ENCODE measurements around the gene FAM131A. TPM values are rescaled to one million over a fixed set of nuclear protein-coding genes. Genes with fewer than 3 reads are reported as not detected.

FAM131A gene
- total RNA-seq, 1 donor from 2014 or later, result 30.2 TPM

DNA sequence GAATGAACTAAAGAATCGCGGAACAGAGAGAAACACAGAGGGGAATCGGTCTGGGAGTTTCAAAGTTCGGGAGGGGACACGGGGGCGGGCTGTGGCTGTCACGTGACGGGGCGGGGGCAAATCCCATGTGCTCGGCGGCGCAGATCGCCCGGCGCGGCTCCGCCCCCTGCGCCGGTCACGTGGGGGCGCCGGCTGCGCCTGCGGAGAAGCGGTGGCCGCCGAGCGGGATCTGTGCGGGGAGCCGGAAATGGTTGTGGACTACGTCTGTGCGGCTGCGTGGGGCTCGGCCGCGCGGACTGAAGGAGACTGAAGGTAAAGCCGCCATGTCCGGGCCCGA, 23.1 kb upstream of the FAM131A start, which contains the start of gene EIF4G1:
EIF4G1 (plus strand) TSS at position 244 of the 337 bp plus-strand sequence. CDS start 1,191 bp downstream, outside the sequence.
- Histone ChIP-seq H3K9me3 (replicated peaks) (no peaks in the 10 kb centered on the region), H3K27me3 (ENCODE audit: low read depth) (no peaks in the 10 kb centered on the region), H3K36me3 (peaks cover 20% of the 10 kb centered on the region), H3K27ac (replicated peaks) (peak within 1 kb of the TSS; percentile 98), H3K4me3 (peak within 1 kb of the TSS; percentile 83), H3K4me1 (peaks cover 47% of the 10 kb centered on the region)
- TF ChIP-seq CTCF (IDR thresholded peaks at IDR 0.05; ENCODE audit: borderline replicate concordance), result no peak
- DNase-seq, result peak; percentile 96
- intact Hi-C loops (cut with micrococcal nuclease), result no loop called here

GRCh38 chr3:184314700-184315542, 22.5 kb upstream of the FAM131A start:
- H3K4me1 ChIP-seq, result peaks cover 53% of the 10 kb centered on the region

GRCh38 chr3:184315543-184315867, 21.9 kb upstream of the FAM131A start:
- intact Hi-C loops (cut with micrococcal nuclease), result no loop called here
- DNase-seq, result no peak
- Histone ChIP-seq H3K27me3 (ENCODE audit: low read depth) (no peaks in the 10 kb centered on the region), H3K9me3 (replicated peaks) (no peaks in the 10 kb centered on the region), H3K4me3 (peak overlapping the region; percentile 83), H3K27ac (replicated peaks) (peak overlapping the region; percentile 98), H3K4me1 (peaks cover 58% of the 10 kb centered on the region), H3K36me3 (peaks cover 23% of the 10 kb centered on the region)
- no peak for TF ChIP-seq CTCF (IDR thresholded peaks at IDR 0.05; ENCODE audit: borderline replicate concordance)

More at GRCh38 chr3:184314700-184315542, 22.5 kb upstream of the FAM131A start:
- peak overlapping the region; percentile 98 for H3K27ac ChIP-seq (replicated peaks)
- TF ChIP-seq CTCF (IDR thresholded peaks at IDR 0.05; ENCODE audit: borderline replicate concordance), result no peak
- intact Hi-C loops (cut with micrococcal nuclease), result no loop called here
- peak overlapping the region; percentile 83 for H3K4me3 ChIP-seq
- no peaks in the 10 kb centered on the region for H3K9me3 ChIP-seq (replicated peaks)
- peak; percentile 90 for DNase-seq
- H3K27me3 ChIP-seq (ENCODE audit: low read depth), result no peaks in the 10 kb centered on the region
- peaks cover 20% of the 10 kb centered on the region for H3K36me3 ChIP-seq

DNA sequence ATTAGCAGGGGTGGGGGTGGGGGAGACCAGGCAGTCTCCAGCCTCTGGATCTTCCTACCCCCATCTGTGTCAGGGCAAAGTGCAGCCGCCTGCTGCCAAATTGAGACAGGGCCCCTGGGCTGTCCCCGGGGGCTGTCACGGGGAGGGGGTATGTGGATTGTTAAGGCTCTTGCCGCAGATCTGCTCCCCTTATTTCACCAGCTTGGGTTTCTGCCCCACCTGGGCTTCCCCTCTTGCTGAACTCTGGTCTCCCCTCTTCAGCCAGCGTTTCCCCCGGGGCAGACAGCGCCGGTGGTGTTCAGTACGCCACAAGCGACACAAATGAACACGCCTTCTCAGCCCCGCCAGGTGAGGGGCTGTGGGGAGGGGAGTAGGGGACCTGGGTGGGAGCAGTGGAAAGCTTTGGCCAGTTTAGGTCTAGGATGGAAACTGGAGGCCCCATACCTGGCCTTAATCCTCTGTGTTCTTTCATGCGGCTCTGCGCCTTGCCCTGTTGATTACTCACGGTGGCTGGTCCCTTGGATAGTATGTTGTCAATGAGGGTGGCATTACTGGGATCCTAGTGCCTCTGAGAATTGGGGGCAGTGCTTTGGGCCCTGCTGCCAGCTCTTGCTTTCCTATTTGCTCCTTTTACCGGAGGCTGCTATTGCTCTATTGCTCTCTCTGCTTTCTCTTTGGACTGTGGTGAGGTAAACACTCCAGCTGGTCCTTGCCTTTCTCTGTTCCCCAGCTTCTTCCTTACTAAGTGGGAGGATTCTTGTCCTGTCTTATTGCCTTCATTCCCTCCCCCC, 21.3 kb upstream of the FAM131A start:
- no peaks in the 10 kb centered on the region for H3K9me3 ChIP-seq (replicated peaks)
- TF ChIP-seq CTCF (IDR thresholded peaks at IDR 0.05; ENCODE audit: borderline replicate concordance), result no peak
- intact Hi-C loops (cut with micrococcal nuclease), result no loop called here
- no peaks in the 10 kb centered on the region for H3K27me3 ChIP-seq (ENCODE audit: low read depth)
- H3K4me1 ChIP-seq, result peaks cover 63% of the 10 kb centered on the region
- H3K27ac ChIP-seq (replicated peaks), result peak overlapping the region; percentile 98
- peak overlapping the region; percentile 83 for H3K4me3 ChIP-seq
- peaks cover 29% of the 10 kb centered on the region for H3K36me3 ChIP-seq
- no peak for DNase-seq

DNA sequence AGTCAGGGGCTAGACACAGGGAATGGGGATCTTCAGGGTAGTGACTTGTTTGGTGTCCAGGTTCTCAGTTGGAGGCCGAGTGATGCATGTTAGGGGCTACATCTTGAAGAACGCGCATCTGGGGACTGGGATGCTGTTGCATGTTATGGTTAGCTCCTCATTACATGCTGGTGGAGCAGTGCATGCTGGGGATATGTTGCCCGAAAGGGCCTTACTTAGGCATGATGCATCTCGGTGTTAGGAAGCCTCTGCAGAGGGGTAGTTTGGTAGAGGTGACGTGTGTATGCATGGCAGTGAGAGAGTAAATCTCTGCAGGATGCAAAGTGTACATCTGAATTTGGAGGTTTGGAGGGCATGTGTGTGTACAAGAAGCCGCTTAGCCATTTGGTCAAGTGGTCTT, 20.6 kb upstream of the FAM131A start:
- Histone ChIP-seq H3K36me3 (peaks cover 36% of the 10 kb centered on the region), H3K4me3 (peak overlapping the region; percentile 83), H3K27me3 (ENCODE audit: low read depth) (no peaks in the 10 kb centered on the region), H3K9me3 (replicated peaks) (no peaks in the 10 kb centered on the region), H3K27ac (replicated peaks) (peak overlapping the region; percentile 98), H3K4me1 (peaks cover 71% of the 10 kb centered on the region)
- no peak for TF ChIP-seq CTCF (IDR thresholded peaks at IDR 0.05; ENCODE audit: borderline replicate concordance)
- intact Hi-C loops (cut with micrococcal nuclease), result no loop called here
- DNase-seq, result no peak
